GM18508 (cell line): ENCODE results near the gene EPHA3.

Source experiments
- ATAC-seq: cut with Tn5 transposase; IDR thresholded peaks from one replicate; pipeline ENCODE4 v1.9.1; 2021; ENCODE audit warnings: moderate number of reproducible peaks; ENCODE audit not compliant: insufficient read depth, unreplicated experiment

EPHA3 gene

DNA sequence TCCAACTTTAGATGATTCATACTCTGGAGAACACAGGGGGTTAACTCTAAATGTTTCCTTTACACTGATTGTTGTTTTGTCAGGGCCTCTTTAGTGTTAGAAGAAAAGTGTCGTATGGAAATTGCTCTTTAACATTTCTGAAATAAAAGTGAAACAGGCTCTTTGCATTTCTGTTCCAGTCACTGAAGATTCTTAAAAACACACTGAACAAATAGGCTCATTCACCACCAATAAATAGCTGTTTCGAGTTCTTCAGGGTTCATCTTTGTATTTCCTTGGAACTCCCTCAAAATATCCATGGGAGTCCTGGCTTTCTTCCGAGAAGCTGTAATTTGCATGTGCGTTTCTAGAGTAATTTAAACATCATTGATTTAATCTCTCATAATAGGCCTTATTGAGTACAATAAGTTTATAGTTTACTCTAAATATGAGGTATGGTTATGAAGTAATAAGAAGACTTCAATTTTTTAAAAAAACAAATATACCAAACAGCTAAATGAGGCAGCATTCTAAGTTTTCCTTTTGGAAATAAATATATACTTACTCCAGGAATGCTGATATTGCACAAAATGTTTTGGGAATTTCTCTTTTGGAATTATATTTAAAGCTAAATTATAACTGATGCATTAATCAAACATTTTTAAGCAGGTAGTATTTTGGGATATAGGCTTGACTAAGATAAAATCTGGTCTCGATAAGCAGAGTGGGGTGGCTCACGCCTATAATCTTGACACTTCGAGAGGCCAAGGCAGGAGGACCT is 327.4 kb downstream of the EPHA3 start:
- ATAC-seq: no peak

DNA sequence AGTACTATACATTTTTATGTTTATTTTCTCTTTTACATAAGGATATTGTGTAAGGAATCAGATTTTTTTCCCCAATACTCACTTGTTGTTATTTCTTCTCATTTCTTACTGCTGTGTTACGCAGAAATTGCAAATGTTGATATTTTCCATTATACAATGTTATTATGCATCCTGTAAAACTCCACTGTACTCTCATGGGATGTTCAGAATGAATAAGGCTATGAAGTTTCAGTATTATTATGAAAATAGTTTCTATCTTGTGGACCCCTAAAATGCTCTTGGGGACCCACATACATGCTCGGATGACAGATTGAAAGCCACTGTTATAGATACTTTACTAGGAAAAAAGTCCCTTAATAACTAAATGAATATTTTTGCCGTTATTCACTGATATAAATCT is 329.4 kb downstream of the EPHA3 start:
- no peak for ATAC-seq

DNA sequence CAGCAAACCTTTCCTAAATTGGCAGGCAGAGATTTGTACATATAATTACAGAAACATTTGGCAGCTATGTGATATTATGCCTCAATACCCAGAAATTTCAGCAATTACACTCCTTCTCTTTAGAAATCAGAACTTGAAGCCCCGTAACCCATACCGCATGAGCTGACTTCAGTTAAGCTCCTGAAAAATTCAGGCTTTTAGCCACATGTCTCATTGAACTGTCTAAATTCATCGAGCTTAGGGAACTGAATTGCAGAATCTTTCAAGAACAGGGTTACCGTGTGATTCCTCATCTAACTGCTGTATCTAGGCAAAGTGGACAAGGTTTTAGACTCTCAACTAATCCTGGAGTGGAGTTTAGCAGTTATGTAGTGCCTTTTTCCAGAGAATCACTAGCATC is 333.0 kb downstream of the EPHA3 start:
- ATAC-seq: no peak

DNA sequence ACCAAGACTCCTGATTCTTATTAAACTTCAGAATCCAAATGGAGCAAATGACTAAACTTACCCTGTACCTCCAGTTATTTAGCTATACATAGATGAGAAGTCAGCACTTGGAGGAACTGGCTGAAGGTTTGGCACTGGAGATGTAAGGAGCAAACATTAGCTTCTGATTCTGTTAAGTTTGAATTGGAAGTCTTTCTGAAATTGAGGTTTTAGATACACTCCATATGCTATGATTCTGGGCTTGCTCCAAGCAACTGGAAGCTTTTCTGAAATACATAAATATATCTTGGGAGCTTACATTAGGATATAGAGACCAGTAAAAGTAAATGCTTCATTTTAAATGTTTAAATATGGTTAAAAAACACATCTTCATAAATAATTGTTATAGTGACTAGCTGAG is 333.7 kb downstream of the EPHA3 start:
- no peak for ATAC-seq

DNA sequence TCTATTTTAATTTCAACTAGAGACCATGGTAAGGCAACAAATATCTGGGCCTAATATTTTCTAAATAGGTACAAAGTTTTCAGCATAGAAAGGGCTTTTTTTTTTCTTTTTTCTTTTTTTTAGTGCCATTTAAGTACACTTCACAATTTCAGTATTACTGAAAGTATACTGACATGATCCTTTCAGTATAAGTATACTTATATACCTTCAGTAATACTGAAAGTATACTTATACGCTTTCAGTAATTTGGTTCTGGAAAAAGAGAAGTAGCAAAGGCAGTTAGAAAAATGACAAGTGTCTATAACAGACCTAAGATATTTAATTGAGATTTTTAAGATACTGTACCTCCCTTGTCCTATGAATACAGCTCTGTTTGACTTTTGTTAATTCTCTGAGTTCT is 339.2 kb downstream of the EPHA3 start:
- ATAC-seq: no peak

DNA sequence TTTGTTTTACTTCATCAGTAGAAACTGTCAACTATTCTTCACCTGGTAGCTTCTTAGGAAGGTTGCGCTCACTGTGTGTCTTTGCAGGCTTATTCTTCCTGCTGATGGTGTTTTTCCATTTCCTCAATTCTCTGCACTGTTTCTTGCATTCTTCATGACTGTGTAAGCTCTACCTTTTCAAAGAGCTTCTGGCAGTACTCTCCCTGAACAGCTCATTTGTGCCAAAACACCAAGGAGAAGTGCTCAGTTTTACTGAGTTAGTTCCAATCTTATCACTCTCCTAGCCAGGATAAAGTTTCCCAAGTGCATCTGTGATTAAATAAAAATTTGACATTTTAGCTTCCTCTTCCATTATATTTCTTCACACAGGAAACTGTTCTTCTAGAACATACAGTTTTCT is 339.8 kb downstream of the EPHA3 start:
- no peak for ATAC-seq

DNA sequence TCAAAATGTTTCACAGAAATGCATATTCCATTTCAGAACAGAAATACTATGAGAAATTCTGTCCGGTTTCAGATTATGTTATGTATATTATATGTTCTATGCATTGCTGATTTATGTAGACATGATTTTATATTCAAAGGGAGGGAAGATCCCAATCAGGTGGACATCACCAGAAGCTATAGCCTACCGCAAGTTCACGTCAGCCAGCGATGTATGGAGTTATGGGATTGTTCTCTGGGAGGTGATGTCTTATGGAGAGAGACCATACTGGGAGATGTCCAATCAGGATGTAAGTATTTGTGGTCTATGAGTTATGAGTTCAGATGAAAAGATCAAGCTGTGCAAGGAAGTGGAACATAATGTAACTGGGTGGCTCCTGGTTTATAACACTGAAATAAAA is 341.7 kb downstream of the EPHA3 start:
- ATAC-seq: no peak

DNA sequence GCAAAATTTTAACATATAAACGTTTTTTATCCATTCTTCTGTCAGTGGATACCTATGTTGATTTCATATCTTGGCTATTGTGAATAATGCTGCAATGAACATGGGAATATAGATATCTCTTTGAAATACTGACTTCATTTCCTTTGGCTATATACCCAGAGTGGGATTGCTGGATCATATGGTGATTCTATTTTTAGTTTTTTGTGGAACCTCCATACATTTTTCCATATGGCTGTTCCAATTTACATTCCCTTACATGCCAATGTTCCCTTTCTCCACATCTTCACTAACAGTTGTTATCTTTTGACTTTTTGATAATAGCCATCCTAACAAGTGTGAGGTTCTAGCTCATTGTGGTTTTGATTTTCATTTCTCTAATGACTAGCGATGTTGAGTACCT is 344.6 kb downstream of the EPHA3 start:
- ATAC-seq: no peak

DNA sequence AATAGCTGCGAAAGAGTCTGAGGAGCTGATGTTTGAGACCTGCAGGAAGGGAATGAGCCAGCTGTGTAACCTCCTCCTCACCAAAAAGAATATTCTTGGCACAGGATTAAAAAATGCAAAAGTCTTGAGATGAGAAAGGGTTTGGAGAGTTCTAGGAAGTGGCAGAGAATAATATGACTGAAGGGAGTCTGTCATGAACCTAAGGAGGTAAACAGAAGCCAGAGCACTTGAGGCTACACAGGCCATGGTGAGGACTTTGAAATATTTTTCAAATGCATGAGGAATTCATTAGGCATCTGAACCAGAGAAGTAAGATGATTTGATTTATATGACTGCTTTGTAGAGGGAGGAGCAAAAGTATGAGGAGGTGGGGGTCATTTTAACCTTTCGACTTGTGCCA is 347.8 kb downstream of the EPHA3 start:
- no peak for ATAC-seq

DNA sequence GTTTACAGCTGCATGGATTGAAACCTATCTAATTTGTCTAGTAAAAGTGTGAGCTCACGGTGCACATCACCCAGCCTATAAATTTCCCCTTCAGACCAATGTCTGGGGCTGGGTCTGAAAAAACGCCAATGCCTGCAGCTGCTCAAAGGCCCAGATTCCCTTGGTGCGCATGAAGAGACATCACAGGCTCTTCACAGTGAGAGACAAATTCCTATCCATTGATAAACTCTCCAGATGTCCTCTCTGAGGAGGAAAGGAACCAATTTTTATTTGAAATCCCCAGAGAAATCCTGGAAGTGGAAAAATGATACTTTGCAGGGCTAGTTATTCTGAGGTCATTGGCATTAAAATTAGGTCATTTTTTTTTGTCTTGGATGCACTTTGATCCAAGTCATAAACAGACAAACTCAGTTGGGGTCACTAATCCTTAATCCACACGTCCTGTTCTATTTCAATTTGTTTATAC is 360.5 kb downstream of the EPHA3 start:
- ATAC-seq: no peak

DNA sequence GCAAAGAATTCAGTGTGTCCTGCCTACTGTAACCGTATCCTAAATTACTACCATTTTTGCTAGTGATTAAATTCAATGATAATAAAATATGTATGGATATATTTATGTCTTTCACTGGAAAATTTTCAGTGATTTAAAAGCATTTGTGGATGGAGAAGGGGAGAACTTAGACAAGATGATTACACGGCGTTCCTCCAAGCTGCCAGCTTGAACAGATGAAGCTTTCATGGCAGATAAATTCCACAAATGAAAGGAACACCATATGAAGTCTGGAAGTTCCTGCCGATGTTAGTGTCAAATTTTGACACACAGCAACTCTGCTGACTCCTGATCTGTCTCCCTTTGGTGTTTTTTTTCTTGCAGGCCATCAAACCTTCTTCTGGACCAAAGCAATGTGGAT is 364.7 kb downstream of the EPHA3 start:
- no peak for ATAC-seq

DNA sequence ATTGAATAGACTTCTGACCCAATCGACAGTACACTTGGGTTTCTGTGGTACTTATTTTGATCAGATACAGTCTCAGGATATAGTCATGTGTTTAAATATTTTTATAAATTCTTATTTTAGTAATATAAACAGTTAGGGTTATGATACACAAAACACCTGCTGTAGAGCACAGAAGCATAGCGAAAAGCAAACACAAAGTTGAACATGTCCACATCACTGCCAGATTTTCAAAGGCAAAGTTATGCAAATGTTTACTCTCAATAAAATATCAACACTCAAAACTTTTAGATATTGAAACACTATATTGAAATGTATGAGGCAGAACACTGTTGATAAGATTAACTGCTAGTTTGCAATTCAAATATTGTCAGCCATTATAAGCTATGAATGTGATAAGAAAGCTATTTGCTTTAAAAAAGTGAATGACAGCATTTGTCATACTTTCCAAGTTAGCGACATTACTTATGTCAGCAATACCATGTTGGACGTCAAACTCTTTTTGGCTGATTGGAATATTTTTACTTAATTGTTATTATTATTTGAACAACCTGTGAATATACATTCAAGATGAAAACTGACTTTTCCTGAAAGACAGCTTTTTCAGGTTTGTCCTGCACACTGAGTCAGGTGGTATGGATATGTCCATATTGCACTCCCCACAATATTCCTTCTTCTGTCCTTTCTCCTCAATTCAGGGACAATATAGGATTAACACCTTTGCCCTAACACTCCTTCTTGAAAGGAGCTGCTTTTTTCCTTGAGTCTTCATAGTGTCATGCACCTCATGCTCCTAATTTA is 367.1 kb downstream of the EPHA3 start:
- no peak for ATAC-seq

DNA sequence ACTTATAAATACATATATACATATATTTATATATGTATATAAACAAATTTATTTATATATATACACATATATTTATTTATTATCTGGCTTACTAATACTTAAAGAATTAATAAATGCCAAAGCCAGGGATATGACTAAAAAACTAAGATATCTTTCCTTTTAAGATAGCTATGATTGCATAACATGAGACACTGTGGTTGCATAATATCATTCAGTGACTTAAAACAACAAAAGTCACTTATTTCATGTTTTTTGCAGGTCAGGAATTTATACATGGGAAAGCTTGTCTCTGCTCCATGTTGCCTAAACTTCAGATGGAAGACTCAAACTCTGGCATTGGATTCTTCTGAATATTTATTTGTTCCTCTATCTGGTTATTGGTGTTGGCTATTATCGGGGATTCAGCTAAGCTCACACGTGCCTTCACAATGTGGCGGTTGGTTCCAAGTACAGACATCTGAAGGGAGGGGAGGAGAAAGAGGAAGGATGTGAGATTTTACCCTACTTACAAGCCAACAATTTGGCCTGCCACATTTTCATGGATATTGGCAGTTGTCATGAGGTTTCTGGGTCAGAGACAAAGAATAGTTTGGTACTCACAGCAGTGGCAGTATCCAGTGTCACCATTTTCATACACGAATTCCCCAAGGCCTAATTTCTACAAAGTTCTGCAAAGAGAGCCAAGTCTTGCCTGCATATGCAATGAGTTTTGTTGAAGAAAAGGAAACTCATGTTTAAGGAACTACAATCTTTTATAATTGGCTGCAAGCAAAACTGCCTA is 381.6 kb downstream of the EPHA3 start:
- no peak for ATAC-seq

DNA sequence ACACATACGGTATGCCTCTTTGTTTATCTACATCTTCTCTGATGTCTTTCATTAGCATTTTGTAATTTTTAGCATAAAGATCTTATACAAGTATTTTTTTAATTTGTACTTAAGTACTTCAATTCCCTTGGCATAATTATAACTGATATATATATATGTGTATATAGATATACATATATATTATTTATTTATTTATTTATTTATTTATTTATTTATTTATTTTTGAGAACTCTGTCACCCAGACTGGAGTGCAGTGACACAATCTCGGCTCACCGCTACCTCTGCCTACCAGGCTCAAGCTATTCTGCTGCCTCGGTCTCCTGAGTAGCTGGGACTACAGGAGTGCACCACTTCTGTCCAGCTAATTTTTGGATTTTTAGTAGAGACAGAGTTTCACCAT is 382.7 kb downstream of the EPHA3 start:
- no peak for ATAC-seq

DNA sequence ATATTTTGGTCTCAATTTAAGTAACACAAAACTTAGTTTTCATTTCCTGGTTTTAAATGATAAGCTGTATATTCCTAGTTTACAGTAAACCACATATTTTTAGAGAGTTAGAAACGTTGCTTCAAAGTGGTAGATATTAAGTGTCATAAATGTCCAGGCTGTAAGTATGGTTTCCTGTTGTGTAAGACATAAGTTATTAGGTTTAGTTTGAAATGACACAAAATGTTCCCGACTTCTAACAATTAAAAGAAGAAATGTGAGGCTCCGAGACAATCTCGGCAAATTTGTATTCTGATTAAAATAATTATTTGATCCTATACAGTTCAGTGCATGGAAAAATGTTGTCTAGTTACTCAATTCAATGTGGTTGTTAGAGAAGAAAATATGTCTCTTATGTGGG is 387.3 kb downstream of the EPHA3 start:
- ATAC-seq: no peak

DNA sequence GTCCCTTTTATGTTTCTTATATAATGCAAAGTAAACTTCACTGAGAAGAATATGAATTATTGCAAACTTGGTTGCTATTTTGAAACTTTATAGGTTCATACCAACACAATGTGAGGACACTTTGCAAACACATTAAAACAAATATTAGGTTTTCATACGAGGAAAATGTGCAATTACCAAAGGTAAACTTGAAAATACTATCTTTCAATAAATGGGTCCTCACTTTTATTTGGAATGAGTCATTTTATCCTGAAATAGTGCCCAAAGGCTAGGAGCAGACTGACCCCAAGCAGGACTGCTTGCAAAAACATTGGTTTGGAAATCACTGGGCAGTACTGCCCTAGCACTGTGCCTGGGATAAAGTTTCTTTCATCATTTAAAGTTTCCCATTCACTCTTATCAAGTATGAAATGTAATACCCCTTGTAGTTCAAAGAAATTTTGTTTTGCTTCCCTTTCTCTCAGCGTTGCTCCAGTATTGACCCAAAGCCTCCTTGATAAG is 396.5 kb downstream of the EPHA3 start:
- no peak for ATAC-seq

DNA sequence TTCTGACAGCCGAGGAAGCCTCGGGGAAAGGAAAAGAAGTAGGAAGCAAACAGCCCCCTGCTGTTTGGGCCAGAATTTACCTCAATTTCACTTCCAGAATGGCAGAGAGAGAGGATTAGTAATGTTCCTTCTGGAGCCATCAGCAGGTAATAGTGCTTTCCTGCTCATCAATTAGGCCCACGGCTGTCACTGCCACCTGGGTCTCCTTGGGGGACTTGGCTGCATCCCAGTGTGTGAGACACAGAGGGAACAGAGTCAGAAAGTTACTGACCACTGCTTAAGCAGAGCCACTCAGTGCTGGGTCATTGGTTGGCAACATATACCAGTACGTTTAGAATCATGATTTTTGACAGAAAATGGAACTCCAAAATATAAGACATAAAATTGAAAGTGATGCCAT is 397.0 kb downstream of the EPHA3 start:
- ATAC-seq: no peak

DNA sequence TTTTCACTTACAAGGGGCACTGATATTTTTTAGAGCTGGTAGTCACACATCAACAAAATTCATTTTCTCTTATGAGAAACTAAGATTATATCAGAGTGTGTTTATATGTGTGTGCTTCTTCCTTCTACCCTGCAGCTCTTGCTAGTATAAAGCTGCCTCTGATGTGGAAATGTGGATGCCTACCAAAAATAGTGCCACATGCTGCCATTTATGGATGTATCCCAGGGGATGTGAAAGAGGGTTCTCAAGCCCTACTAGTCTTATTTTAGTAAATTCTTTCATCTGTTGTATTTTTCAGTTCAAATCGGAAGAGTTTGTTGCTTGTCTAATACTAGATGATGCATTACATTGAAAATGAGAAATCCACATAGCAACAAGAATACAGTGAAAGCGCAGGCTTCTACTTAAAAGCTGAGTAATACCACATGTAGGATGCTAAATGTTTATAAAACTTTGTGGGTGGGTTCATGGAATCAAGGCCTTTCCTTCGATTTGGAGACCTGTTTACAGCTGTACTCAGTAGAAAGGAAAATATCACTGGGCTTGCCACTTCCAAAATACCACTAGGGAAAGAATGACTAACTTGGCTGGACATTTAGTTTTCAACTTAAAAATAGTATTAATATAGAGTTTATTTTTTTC is 399.2 kb downstream of the EPHA3 start:
- ATAC-seq: no peak

DNA sequence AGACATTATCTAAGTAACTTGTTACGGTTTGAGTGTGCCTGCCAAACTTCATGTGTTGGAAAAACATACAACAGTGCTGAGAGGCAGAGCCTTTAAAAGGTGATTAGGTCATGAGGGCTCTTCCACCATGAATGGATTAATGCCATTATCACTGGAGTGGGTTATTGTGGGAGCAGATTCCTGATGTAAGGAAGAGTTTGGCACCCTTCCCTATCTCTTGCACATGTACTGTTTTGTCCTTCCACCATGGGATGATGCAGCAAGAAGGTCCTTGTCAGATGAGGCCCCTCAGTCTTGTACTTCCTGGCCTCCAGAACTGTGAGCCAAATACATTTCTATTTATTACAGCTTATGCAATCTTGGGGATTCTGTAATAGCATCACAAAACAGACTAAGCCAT is 413.9 kb downstream of the EPHA3 start:
- no peak for ATAC-seq

DNA sequence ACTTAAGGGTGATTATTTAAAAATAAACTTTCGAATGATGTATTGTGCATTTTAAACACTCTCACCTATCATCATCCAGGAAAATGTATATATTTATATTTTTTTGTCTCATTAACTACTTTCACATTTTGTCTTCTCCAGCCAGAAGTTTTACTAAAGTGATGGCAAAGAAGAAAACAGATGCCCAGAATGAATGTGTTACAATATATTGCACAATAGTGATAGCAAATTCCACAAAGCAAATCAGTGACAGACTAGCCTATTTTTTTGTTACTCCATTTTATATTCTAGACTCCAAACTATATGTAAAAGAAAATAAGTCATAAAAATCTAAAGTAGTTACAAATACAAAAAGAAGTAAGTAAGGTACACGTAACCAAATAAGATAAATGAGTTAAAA is 414.7 kb downstream of the EPHA3 start:
- no peak for ATAC-seq
